CD4-positive, alpha-beta T cell treated with Interleukin-6 at 100 ng/mL for 8 hours (primary cell): ENCODE results near the gene AFF2.

Experiments used
- DNase-seq: peaks from one replicate; pipeline ENCODE4 v3.0.0-alpha.2; 2020; ENCODE audit warnings: mixed read lengths, low spot score

Gene AFF2

DNA sequence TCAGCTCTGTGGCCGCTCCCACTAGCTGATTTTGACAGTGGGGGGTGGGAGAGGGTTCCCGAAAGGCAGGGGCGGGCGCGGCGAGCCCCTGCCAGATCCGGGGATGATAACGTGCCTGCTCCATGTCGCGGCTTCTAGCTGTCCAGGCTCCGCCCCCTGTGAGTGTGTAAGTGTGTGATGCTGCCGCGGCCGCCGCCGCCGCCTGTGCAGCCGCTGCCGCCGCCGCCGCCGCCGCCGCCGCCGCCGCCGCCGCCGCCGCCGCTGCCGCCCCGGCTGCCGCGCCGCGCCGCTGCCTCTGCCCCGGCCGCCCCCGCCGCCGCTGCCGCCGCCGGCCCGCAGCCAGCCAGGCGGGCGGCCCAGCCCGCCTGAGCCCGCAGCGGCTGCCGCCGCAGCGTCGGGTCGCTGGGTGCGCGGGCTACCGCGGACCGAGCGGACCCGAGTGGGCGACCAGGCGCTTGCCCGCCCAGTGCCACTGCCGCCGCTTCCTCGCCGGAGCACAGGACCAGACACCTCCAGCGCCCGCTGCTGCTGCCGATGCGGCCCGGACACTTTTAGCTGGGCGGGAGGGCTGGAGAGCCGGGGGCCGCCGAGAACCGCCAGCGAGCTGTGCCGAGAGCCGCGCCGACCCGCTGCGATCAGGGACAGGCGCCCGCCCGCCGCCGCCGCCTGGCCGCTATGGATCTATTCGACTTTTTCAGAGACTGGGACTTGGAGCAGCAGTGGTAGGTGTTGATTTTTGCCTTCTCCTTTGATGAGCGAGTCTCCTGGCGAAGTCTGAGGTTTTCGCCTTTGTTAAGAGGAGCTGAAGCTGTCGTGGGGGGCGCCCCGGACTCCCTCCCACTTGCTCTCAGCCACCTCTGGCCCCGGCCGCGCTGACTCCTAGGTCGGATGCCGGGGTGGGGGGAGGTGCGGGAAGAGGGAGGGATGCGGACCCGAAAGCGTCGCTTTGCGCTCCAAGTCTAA lies at the start of gene AFF2:
AFF2 (plus strand) TSS at position 195 of the 963 bp plus-strand sequence; CDS start at position 676, 481 bp downstream.
- DNase-seq, result peak; percentile 26

DNA sequence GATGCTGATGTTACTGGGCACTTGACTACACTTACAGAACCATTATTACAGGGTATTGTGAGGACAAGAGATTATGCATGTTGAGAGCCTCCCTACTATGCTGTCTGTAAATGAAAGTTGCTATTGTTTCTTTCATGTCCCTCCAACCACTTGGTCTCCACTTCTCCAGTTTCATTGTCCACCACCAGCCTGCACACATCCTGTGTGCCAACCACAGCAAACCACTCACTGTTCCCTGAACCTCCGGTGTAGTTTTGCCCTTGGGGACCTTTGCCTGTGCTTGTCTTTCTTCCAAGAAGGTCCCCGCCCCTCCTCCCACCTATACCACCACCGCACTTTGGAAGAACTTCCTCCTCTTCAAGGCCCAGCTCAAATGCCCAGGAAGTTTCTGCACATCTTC lies 43.1 kb upstream of the AFF2 start:
- DNase-seq, result no peak

DNA sequence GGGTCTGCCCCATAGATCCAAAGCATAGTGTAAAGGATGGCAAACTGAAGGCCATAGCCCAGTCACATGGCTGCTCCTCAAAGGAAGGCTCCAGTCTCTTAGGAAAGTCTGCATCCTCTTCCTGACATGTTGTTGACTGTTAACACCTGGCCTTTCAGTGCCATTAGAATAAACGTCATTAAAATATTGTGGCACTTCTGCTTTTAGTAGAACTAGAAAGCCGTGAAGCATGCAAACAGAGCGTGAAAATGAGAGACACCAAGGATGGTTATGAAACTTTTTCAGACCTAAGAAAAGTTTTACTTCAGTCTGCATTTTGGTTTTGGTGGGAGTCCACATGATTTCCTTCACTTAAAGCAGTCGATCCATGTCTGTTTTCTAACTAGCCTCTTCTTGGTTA lies 41.1 kb upstream of the AFF2 start:
- DNase-seq, result no peak

DNA sequence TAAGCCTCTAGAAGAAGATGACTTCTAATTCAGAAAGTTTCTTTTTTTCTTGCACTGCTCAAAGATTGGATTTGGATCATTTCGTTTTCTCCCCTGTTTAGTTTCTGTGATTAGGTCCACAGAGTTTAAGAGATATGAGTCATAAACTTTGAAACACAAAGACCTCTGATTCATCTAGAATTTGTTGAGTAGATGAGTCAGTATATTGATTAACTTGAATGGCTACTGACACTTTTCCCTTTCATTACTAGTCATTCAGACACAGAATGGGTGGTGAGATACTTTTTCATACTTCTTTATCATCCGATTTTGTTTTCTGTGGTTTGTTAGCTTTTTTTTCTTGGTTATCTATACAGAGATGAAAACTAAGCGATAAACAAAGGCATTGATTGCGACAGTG lies 34.1 kb upstream of the AFF2 start:
- DNase-seq, result no peak

DNA sequence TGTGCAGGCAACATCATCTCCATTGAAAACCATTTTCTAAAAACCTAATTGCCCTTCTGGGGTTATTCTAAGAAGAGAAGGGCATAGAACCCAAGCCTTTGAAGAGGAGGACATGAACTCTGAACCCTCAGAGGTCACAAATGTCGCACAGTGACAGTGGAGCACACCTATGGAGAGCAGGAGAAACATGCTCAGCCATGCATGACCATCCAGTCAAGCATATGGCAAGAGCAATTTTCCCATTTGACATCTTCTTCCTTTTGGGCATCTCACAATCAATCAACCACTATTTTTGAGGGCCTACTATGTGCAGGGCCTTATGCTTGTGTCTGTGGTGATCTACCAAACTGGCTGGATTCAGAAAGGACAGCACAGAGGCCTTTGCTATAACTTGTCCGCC lies 30.1 kb upstream of the AFF2 start:
- no peak for DNase-seq

DNA sequence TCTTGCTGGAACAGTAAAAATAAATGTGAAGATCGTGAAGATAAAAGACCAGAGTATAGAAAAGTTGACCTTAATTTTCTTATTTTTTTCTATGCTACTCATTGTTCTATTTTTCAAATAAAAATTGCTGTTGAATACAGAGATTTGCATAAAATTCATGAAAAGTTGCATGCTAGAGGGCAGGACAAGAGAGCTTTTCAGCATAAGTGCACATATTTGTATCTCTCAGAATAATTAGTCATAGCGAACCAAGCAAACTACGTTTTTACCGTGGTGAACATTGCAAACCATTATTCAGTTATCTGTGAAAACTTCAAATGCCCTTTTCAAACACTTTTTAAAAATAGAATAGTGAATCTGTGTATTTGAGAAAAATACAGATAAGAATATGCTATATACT lies 26.4 kb upstream of the AFF2 start:
- no peak for DNase-seq

DNA sequence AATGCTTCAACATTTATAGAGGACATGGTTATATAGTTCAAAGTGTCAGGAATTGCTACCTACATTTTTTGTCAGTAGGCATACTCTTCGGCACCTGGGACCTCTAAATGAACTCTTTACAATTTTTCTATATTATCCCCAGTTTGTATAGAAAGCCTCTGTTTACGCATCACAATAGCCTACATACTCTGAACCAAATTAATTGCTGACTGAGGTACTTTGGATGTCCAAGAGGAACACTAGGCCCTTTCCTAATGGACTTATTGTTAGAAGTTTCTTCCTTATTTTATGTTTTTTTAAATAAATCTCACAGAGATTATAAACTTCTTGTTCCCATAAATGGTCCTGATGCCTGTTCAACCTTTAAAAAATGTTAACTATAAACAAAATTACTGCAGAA lies 8.4 kb upstream of the AFF2 start:
- DNase-seq, result no peak

DNA sequence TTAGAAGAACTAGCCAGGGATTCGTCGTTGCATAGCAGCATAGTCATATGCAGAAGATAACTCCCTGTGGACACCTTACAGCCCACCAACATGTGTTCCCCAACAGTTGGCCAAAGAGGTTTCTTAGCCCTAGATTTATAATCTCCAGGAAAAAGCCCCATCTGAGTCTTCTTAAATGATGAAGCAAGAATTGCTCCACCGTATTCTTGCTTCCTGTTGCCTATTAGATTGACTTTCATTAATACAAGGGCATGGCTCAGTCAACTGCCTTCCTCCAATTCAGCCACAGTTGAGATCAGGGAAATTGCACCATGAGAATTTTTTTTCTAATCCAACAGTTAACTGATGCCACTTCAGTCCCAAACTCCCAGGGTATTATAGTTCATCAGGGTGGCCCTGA lies 5.2 kb upstream of the AFF2 start:
- DNase-seq, result no peak

DNA sequence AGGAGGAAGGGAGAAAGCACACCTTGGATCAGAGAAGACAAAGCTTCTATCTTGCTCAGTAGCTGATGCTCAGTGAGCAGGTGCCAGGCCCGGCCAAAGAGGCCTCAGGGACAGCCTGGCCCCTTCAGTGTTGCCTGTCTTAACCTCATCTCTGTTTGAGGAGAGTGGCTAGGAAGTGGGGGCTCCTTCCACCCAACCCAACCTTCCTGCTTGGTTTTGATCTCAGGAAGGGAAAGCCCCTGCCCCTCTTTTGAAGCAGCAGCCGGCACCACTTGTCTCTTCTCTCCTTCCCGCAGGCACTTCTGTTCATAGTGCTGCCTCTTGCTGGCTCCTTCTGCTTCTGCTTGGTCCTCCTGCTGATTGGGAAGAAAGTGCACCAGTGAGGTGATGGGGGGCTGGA lies 2.4 kb upstream of the AFF2 start:
- no peak for DNase-seq

DNA sequence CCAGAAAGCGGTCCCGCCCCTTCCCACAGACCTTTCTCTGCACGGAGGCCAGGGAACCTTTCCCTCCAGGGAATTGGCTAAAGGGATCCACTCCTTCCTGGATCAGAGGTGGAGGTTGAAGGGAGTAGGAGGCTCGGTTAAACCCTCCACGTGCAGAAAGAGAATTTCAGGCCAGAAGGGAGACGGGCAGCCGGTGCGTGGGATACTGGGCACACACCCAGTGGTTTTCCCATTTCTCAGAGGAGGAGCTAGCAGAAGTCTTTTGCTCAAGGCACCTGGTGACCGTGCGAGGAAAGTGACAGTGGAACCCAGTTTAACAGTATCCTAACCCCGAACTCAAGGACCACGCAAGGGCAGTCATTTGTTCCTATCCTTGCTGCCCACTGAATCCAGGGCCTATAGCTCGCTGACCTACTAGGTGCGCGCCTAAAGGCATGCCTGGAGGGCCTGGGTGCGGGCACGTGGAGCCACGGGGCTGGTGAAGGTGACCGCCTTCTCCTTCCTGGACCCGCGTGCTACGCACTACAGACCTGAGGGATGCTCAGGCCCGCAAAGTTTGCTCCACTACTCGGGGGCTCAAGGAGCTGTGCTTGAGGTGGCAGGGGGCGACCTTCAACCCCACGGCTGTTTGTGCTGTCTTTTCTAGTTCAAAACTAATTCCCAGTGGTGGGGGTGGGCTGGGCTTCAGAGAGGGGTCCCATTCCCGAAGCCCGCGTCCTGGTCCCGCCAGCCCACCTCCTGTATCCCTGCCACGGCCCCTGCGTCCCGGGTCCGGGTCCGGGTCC lies 587 bp upstream of the AFF2 start:
- DNase-seq, result no peak

DNA sequence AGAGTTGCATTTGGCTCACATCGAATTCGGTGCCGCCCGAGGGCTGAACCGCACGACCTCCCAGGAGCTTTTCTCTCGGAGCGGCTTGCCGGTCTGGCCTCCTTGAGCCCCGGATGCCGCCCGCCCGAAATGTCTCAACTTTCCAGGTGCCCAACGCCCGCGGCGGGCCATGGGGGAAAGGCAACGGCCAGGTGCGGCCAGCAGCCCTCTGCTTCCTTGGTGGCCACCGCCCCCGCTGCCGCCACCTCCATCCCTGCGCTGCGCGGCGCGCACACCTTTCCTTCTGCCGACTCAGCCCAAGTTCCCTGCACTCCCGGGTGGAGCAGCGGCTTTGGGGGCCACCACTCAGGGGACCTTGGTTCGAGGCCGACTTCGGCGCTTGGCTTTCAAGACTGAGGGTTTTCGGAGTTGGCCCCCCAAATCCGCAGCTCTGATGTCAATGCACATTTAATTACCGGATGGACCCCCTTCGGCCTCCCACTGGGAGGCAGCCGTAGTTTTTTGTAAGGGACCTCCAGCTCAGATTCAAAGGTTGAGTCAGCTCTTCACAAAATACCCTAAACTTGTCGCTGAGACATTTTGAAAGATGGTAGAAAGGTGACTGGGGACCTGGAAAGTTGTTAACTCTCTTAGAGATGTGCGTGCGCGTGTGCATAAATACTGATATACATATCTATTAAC lies 1.1 kb downstream of the AFF2 start:
- DNase-seq, result no peak

DNA sequence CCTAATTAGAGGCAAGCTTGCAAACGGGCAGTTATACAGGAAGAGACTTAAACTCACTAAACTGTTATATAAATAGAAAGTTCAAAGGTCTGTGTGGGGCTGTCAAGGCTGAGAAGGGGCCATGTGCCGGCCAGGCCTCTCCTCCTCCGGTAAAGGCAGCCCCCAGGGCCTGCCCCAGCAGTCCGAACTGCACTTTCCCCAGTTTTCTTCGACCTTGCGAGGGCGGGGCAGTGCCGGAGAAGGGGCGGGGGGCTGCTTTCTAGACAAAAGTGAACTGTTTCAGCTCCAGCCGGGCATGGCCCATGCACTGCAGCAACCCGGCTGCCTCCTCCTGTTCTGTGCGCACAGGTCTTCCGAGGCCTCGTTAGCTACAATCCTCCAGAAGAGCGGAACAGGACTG lies 4.1 kb downstream of the AFF2 start:
- no peak for DNase-seq

DNA sequence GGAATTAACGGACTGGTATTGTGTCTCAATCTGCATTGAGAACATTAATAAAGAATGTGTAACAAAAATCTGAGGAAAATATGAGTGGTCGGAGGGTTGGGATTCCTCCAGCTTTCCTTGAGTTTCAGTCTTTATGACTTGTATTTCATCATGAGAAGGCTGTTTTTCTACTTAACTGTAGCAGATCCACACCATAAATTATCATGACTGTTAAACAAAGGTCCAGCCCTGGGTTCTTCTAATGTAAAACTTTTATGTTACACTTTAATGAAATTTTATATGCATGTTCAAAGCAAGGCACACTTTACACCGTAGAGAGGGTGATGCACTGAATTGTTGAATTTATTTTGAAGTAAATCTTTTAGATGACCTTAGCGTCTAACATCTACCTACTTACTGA lies 7.0 kb downstream of the AFF2 start:
- no peak for DNase-seq

DNA sequence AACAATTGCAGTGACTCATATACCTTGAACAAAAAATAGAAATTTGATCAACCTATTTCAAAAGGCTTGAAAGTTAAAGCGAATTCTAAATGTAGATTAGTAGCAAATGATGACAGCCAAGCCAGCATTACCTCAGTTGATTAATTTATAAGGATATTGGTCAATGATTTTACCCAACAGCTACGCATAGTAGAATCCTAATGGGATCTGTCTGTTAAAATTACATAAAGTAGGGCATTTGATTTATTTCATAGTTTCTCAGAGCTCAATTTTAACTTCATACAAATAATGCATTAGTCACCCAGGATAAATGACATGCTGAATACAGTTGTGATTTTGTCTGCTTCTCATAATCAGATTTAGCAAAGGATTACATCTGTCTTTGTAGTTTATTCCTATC lies 12.0 kb downstream of the AFF2 start:
- DNase-seq, result no peak

DNA sequence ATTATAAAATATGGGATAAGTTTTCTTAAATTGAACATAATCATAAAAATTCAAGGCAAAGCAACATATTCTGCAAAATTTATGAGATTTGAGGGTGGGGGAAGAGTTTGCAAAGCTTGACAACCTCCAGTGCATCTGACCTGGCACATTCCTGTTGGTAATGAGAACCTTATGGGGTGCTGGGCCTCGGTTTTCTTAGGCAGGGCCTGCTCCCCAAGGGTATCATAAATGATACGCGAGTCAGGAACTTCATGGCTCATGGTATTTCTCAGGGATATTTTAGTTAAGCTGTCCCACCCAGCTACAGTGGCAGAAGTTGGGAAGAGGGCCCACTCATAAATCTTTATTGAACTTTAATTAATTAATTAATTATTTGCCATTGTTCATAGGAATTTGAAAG lies 13.2 kb downstream of the AFF2 start:
- DNase-seq, result no peak

DNA sequence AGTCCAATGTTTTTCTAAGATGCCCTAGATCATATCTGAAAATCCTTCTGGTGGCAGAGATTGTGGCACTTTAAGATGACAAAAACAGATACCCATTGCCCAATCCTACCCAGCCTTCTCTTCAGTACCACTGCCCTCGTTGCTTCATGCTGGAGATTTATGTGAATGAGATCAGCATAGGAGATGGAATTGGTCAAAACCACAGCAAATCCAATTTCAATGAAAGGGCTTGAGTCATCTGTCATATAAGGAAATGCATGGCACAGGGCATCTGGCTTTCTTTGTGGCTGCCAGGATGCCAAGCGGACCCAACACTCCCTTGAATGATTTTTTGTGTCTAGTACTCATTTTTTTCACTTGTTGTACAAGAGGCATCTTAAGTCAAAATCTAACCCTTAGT lies 16.8 kb downstream of the AFF2 start:
- DNase-seq, result no peak

DNA sequence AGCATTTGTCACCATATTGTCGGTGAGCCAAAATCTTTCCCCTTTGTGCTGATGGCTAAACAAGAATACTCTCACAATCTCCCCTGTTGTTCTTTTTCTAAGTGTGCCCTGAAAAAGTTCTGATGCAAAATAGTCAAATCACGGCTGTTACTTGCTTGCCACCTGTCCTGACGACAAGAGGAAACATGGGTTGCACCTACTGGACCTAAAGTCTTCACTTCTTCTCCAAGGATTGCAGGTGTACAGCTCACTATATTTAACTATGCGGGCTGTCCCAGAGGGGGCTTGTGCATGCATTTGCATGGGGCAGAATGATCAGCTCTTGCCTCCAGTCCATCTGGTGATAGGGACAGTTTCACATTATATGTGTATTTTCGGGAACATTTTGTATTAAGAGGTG lies 21.6 kb downstream of the AFF2 start:
- DNase-seq, result no peak

DNA sequence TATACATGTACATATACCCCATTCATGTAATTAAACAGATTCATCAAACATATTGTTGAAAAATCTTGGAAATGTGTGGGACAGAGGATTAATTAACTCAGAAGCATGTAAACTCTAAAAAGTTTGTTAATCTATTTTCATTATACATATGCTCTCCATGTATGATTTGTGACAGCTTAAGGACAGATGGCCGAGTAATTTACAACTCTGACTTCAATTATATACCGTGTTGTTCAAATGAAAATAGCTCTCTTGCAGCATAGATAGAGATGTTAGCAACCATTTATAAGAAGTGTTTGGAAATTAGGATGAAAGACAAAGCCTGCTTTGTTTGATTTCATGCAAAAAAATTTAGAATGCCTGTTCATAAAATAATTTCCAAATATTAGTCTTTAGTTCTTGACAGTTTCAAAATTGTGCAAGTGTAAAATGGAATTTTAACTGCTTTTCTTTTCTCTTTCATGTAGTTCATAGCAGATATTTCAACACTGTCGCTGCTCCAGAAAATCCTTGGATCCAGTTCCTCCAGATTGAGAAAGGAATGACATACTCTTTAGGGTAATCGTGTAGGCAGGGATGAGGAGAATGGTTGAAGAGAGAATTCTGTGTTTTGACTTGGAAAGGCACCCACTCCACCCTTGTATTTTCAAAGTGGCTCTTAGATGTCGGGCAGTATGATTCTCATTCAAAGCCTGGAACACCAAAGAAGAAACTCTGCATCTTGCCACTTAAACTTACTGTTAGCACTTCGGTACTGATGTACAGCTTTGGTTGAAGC lies 23.1 kb downstream of the AFF2 start:
- no peak for DNase-seq

DNA sequence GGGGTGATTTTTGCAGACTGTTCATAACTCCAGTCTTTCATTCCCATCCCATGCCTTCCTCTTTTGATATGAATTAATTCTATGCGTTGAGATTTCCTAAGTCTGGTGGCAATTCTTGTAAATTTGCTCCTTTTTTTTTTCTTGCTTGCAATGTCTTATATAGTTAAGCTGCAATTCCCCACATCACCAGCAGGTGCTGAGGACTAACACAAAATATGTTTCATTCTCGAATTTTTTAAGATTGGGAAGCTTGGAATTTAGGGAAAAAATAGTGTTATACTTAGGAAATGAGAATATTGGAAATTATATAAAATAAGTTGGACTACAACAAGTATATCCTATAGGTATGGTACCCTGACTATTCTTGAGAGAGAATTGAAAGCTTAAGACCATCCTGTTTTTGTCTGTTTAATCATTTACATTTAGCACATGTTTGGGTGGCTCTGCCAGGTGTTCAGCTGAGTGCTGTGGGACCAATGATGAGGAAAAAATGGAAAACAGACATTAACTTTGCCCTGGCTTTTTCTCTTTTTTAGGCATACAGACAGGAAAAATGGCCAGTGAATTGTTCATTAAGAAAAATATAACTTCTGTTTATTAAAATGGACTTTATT lies 30.2 kb downstream of the AFF2 start:
- DNase-seq, result no peak

DNA sequence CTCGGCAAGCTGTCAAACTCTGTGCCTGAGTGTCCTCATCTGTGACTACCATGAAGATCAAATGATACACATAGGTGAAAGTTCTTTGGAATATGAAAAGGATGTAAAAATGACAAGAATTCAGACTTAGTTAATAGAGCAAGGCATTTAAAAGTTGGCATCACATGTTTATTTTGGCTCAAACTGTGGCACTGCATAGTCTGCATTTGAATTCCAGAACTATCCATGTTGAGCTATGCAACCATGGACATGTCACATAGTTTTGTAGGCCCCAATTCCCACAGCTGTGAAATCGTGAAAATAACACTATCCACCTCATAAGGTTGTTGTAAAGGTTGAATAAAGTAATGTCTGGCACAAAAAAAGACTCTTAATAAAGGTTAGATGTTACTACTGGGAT lies 33.9 kb downstream of the AFF2 start:
- DNase-seq, result no peak

DNA sequence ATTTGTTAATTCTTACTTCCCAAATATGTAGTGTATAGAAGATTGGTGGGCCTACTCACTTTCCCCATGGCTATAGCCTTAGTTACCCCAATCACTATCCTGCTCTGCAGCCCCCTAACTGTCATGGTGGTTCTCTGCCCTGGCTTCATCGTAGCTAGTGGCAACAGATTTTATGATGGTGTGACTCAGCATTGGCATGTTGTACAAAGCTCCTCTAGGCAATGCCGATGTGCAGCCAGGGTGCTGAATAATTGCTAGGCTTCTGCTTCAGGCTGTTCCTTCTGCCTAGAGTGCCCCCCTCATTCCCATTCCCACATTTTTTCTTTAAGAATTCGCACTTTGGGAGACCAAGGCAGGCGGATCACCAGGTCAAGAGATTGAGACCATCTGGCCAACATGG lies 35.2 kb downstream of the AFF2 start:
- no peak for DNase-seq

DNA sequence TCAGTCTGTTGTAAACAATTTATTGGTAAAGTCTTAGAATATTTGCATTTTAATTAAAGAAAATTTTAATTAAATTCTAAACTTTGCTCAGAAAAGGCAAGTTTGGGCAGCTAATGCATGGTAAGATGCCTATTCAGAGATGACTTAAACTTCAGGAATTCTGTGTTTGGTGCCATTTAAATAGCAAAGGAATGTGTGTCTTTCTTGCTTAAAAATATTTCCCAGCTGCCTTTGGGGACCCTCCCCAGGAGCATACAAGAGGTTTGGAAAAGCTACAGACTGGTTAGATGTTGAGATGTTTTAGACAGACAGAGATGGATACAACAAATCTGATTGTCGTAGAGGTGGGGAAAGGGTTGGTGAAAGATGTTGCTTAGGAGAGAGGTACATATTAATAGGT lies 36.5 kb downstream of the AFF2 start:
- DNase-seq, result no peak
